Stimulated activated CD8-positive, alpha-beta memory T cell treated with anti-CD3 and anti-CD28 coated beads, Interleukin-2, amount 100 ng/mL, for 1 hour (primary cell): ENCODE data around the gene MEA1.
"Not testable (repeated sequence)": the region's sequence is repeated elsewhere in the genome, so short reads cannot be mapped to it uniquely, and the experiment has no call there.

Source experiments
- DNase-seq, 2 donors: peaks; one replicate each; pipeline ENCODE4 v3.0.0-alpha.2; 2020; ENCODE audit warnings: low read depth in 2 of 2

The MEA1 gene

GRCh38 chr6:43013843-43014433, at the start of gene MEA1, which contains the start of gene KLHDC3:
Gene MEA1, minus strand, starts transcription at chr6:43013946. Its CDS starts 133 bp downstream, at chr6:43013813.
Gene KLHDC3, plus strand, starts transcription at chr6:43014249. Its CDS starts 2,944 bp downstream, at chr6:43017193.
- DNase-seq: peak; percentile 93 to 95

GRCh38 chr6:43062818-43063217, 49.1 kb upstream of the MEA1 start:
- no peak for DNase-seq

GRCh38 chr6:43061861-43062260, 48.1 kb upstream of the MEA1 start:
- no peak for DNase-seq

GRCh38 chr6:43060755-43061633, 47.2 kb upstream of the MEA1 start:
- DNase-seq: no peak

GRCh38 chr6:43060034-43060754, 46.4 kb upstream of the MEA1 start:
- no peak for DNase-seq

GRCh38 chr6:43059168-43060033, 45.7 kb upstream of the MEA1 start, which contains the start of the genes KLC4 and MRPL2:
Gene KLC4, plus strand, starts transcription at chr6:43059631. Its CDS starts 1,705 bp downstream, at chr6:43061336.
Gene MRPL2, minus strand, starts transcription at chr6:43059434. Its CDS starts 53 bp downstream, at chr6:43059381.
- DNase-seq: peak; percentile 95 to 99

GRCh38 chr6:43058531-43058930, 44.8 kb upstream of the MEA1 start:
- DNase-seq: no peak

- no peak for DNase-seq
These were observed 42.2 kb upstream of the MEA1 start for GRCh38 chr6:43055966-43056365.

GRCh38 chr6:43054206-43054943, 40.6 kb upstream of the MEA1 start:
- no peak for DNase-seq

GRCh38 chr6:43053545-43054205, 39.9 kb upstream of the MEA1 start, which contains the start of gene CUL7:
Gene CUL7, minus strand, starts transcription at chr6:43053851. Its CDS starts 1,063 bp downstream, at chr6:43052788.
- DNase-seq: peak; percentile 75 to 79

- no peak for DNase-seq
These were observed 39.2 kb upstream of the MEA1 start for GRCh38 chr6:43052842-43053544.

- DNase-seq: no peak
These were observed 38.6 kb upstream of the MEA1 start for GRCh38 chr6:43052225-43052841.

- DNase-seq: no peak
These were observed 37.2 kb upstream of the MEA1 start for GRCh38 chr6:43050981-43051380.

GRCh38 chr6:43047998-43048397, 34.3 kb upstream of the MEA1 start:
- no peak for DNase-seq

- DNase-seq: no peak
These were observed 31.7 kb upstream of the MEA1 start for GRCh38 chr6:43045371-43045930.

- DNase-seq: no peak
These were observed 29.6 kb upstream of the MEA1 start for GRCh38 chr6:43043310-43043709.

GRCh38 chr6:43041475-43041874, 27.7 kb upstream of the MEA1 start:
- not testable (repeated sequence) for DNase-seq

GRCh38 chr6:43040542-43041257, 27.0 kb upstream of the MEA1 start:
- DNase-seq: no peak
